BJ (cell line): ENCODE measurements around the gene NLRP1. TPM values are rescaled to one million over a fixed set of nuclear protein-coding genes. Genes with fewer than 3 reads are reported as not detected.

Experiments used
- CTCF ChIA-PET: fragments of 350-600 bp; formaldehyde crosslinking; extraction: SDS; loops from one replicate; lab custom pipeline; 2021; ENCODE audit warnings: antibody characterized with exemption, inconsistent platforms; lab: Yijun Ruan, JAX
- POLR2A ChIA-PET: fragments of 300-600 bp; sonication (Branson Sonifier 250); formaldehyde crosslinking; extraction: SDS; loops from one replicate; lab custom pipeline; 2021; ENCODE audit warnings: antibody characterized with exemption; lab: Charles Lee
- DNase-seq: peaks from one replicate; pipeline ENCODE4 v3.0.0-alpha.2; 2011; ENCODE audit warnings: low read depth
- H3K27me3 ChIP-seq: 2 replicates; pipeline ENCODE4 v1.6.0; 2011; ENCODE audit warnings: low read length; ENCODE audit not compliant: control insufficient read depth, insufficient read depth
- H3K36me3 ChIP-seq: 2 replicates; pipeline ENCODE4 v1.5.1; 2011; ENCODE audit warnings: low read length; ENCODE audit not compliant: control insufficient read depth, insufficient read depth
- H3K4me3 ChIP-seq: 2 replicates; pipeline ENCODE4 v1.5.1; 2011; ENCODE audit warnings: low read depth, mild to moderate bottlenecking, control low read depth, low read length
- CTCF ChIP-seq: IDR thresholded peaks from 2 replicates; pipeline ENCODE4 v1.5.1; 2011; ENCODE audit warnings: low read depth, mild to moderate bottlenecking, control low read depth, inconsistent platforms, low read length, moderate library complexity; ENCODE audit not compliant: insufficient read depth
- polyA plus RNA-seq: library from polyadenylated mRNA; depleted of rRNA; stranded (reverse); fragments of >200 nt; gene quantifications from 2 replicates; pipeline ENCODE4 v1.2.3, GENCODE V29; 2011

The NLRP1 gene
- polyA plus RNA-seq, 1 experiment: 29.3 TPM

GRCh38 chr17:5545051-5545987 lies 39.0 kb downstream of the NLRP1 start:
- Histone ChIP-seq H3K27me3 (no peaks in the 10 kb centered on the region), H3K4me3 (no peak overlapping the region), H3K36me3 (peaks cover 8% of the 10 kb centered on the region)
- DNase-seq: no peak
- ChIA-PET CTCF (interaction anchor here (1.1 kb wide), 1 partner anchor 45 kb away, joined by 4 read pairs; no protein-coding TSS in a partner anchor), POLR2A (no interaction called here)
- no peak for TF ChIP-seq CTCF

GRCh38 chr17:5544115-5544514 lies 40.2 kb downstream of the NLRP1 start:
- H3K4me3 ChIP-seq: no peak overlapping the region
- H3K27me3 ChIP-seq: no peaks in the 10 kb centered on the region
- no peak for TF ChIP-seq CTCF
- no peak for DNase-seq
- peaks cover 11% of the 10 kb centered on the region for H3K36me3 ChIP-seq
- ChIA-PET POLR2A (no interaction called here), CTCF (interaction anchor here (0.6 kb wide), 1 partner anchor 22 kb away, joined by 3 read pairs; no protein-coding TSS in a partner anchor)

- H3K27me3 ChIP-seq: no peaks in the 10 kb centered on the region
- no peak overlapping the region for H3K4me3 ChIP-seq
- DNase-seq: no peak
- TF ChIP-seq CTCF: no peak
- ChIA-PET POLR2A (no interaction called here), CTCF (interaction anchor here (1.6 kb wide), 1 partner anchor 14 kb away, joined by 3 read pairs; no protein-coding TSS in a partner anchor)
- H3K36me3 ChIP-seq: peaks cover 14% of the 10 kb centered on the region
These were observed 42.6 kb downstream of the NLRP1 start for GRCh38 chr17:5541610-5542202.

- Histone ChIP-seq H3K27me3 (no peaks in the 10 kb centered on the region), H3K36me3 (peaks cover 11% of the 10 kb centered on the region), H3K4me3 (no peak overlapping the region)
- ChIA-PET CTCF (interaction anchor here (1.6 kb wide), 1 partner anchor 12 kb away, joined by 3 read pairs; no protein-coding TSS in a partner anchor), POLR2A (no interaction called here)
- DNase-seq: no peak
- no peak for TF ChIP-seq CTCF
These were observed 44.0 kb downstream of the NLRP1 start for GRCh38 chr17:5540321-5540720.

GRCh38 chr17:5539286-5539685 lies 45.0 kb downstream of the NLRP1 start:
- Histone ChIP-seq H3K36me3 (peaks cover 12% of the 10 kb centered on the region), H3K4me3 (no peak overlapping the region), H3K27me3 (no peaks in the 10 kb centered on the region)
- no peak for TF ChIP-seq CTCF
- CTCF ChIA-PET: interaction anchor here (0.6 kb wide), 1 partner anchor 10 kb away, joined by 3 read pairs; no protein-coding TSS in a partner anchor
- POLR2A ChIA-PET: no interaction called here
- no peak for DNase-seq
